HL-60/S4 (cell line): ENCODE measurements around the gene ANTKMT.

ENCODE experiments used
- in situ Hi-C: fragments of 300-500 bp; cut with MboI; formaldehyde crosslinking; loops from 2 replicates; pipeline ENCODE4 v1.14.3; 2022; ENCODE audit warnings: low sequenced_read_pairs

ANTKMT gene

GRCh38 chr16:724188-725040 lies 3.5 kb downstream of the ANTKMT start:
- in situ Hi-C loops: loop anchor here (25.0 kb wide), 1 partner anchor 338 kb away; the partner anchor contains the start of gene SSTR5

- in situ Hi-C loops: no loop called here
Measured at GRCh38 chr16:725041-725376, 4.1 kb downstream of the ANTKMT start.

- in situ Hi-C loops: no loop called here
Measured at GRCh38 chr16:725463-726187, 4.7 kb downstream of the ANTKMT start.

- in situ Hi-C loops: no loop called here
Measured at GRCh38 chr16:726188-726437, 5.2 kb downstream of the ANTKMT start.

GRCh38 chr16:726438-727290 lies 5.7 kb downstream of the ANTKMT start, which contains the start of the genes CCDC78 and HAGHL:
Gene CCDC78 (minus strand): TSS chr16:726443. CDS start chr16:726367, 76 bp downstream.
Gene HAGHL (plus strand): TSS chr16:727106. CDS start chr16:727510, 404 bp downstream.
- in situ Hi-C loops: no loop called here

GRCh38 chr16:727291-727977 lies 6.5 kb downstream of the ANTKMT start:
- in situ Hi-C loops: no loop called here

GRCh38 chr16:728131-728889 lies 7.4 kb downstream of the ANTKMT start:
- in situ Hi-C loops: no loop called here

- in situ Hi-C loops: no loop called here
Measured at GRCh38 chr16:728890-729744, 8.2 kb downstream of the ANTKMT start.

- in situ Hi-C loops: no loop called here
Measured at GRCh38 chr16:729768-730665, 9.1 kb downstream of the ANTKMT start.

- in situ Hi-C loops: no loop called here
Measured at GRCh38 chr16:730666-731509, 9.9 kb downstream of the ANTKMT start.

- in situ Hi-C loops: no loop called here
Measured at GRCh38 chr16:732332-732731, 11.4 kb downstream of the ANTKMT start.

- in situ Hi-C loops: no loop called here
Measured at GRCh38 chr16:732936-733335, 12.0 kb downstream of the ANTKMT start.

- in situ Hi-C loops: no loop called here
Measured at GRCh38 chr16:733382-734207, 12.6 kb downstream of the ANTKMT start.

GRCh38 chr16:734208-734980 lies 13.4 kb downstream of the ANTKMT start:
- in situ Hi-C loops: no loop called here

GRCh38 chr16:734981-735881 lies 14.3 kb downstream of the ANTKMT start:
- in situ Hi-C loops: no loop called here
